ENCODE data around the gene MACF1.

Gene MACF1

DNA sequence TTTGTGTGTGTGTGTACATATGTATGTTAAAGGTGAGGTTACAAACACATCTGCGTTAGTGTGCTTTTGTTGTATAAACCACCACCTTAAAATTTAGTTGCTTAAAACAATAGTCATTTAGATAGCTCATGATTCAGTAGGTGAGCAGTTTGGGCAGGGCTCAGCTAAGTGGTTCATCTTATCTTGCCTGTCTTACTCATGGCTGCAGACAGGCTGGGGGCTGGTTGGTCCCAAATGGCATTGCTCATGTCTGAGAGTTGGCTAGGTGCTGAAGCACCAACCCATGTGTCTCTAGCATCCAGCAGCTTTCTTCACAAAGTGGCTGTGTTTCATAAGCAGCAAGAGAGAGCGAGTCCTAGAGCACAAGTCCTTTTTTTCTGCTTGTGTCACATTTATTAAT lies 91.4 kb downstream of the MACF1 start:
- DNase-seq (ENCODE audit: low read depth in 2 of 3, low spot score in 1 of 3): no peak

DNA sequence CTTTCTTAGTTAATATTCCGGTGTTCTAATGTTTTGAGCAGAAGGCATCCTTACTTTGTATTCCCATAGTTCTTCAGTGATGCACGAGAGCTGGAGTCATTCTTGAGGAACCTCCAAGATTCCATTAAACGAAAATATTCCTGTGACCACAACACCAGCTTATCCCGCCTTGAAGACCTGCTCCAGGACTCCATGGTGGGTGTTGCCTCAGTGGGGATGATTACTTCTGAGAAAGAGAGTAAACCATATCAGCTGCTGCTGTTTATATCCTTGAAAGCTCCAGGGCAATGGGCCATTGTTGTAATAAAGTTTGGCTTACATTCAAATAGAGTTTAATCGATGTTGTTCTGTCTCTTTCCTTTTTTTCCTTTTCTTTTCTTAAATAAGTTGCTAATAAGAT lies 93.1 kb downstream of the MACF1 start:
- DNase-seq (ENCODE audit: low read depth in 2 of 3, low spot score in 1 of 3): no peak

DNA sequence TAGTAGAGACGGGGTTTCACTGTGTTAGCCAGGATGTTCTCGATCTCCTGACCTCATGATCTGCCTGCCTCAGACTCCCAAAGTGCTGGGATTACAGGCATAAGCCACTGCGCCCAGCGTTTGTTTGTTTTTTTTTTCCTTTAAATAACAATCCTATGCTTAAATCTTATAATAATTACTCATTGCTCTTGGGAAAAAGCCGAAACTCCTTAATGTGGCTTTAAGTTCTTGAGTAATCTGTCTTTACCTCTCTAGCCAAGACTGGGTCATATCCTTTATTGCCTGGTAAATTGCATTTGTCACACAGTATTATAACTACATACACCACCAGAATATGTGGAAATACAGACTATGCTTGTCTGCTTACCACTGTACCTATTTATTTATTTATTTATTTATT lies 97.1 kb downstream of the MACF1 start:
- DNase-seq (ENCODE audit: low read depth in 2 of 3, low spot score in 1 of 3): no peak

DNA sequence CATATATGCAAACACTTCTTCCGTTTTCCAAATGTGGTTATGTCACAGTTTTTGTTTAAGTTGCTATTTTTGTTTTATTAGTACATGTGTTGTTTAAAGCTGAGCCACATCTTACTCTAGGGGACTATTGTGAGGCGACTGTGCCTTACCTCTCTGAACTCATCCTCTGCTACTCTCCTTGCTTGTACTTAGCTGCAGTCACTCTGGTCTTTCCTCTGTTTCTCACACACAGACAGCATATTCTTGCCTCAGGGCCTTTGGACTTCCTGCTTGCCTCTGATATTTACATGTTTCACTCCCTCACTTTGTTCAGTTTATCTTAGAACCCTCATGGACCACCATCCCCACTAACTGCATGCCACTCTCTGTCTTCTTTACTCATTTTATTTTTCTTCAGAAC lies 101.1 kb downstream of the MACF1 start:
- no peak for DNase-seq (ENCODE audit: low read depth in 2 of 3, low spot score in 1 of 3)

DNA sequence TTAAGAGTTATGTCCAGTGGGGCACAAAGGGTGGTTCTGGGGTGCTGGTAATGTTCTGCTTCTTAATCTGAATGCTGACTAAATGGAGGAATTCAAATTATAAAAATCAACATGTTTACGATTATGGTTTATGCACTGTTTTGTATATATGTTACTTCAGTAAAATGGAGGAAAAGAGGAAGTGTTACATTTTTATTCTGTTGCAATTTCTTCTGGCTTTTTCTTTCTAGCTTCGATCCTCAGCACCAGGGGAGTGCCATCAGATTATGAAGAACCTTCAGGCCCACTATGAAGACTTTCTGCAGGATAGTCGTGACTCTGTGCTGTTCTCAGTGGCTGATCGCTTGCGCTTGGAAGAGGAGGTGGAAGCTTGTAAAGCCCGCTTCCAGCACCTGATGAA lies 105.5 kb downstream of the MACF1 start:
- no peak for DNase-seq (ENCODE audit: low read depth in 2 of 3, low spot score in 1 of 3)

DNA sequence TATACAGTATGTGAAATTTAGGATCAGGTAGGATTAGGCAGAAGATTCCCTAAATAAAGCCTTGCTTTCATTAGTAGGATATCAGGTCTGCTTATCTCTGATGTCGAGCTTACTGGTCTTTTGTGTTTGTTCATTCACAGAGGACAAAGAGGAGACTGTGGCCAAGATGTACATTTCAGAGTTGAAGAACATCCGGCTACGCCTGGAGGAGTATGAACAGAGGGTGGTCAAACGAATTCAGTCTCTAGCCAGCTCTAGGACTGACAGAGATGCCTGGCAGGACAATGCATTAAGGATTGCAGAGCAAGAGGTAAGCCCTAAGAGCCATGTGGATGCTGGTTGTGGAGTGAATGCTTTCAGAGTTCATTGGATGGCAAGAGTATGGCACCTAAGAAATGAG lies 106.2 kb downstream of the MACF1 start:
- DNase-seq (ENCODE audit: low read depth in 2 of 3, low spot score in 1 of 3): no peak

DNA sequence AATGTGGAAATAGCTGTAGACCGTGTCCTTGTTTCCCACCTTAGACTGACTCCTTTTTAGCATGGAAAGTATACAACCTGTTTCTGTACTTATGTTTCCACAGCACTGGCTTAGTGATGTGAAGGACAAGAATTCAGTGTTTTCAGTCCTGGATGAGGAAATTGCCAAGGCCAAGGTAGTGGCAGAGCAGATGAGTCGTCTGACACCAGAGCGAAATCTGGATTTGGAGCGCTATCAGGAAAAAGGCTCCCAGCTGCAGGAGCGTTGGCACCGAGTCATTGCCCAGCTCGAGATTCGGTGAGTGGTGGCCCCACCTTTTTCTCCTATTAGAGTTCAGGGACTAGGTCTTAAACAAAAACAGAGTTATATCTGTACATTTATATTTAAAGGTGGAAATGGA lies 112.6 kb downstream of the MACF1 start:
- no peak for DNase-seq (ENCODE audit: low read depth in 2 of 3, low spot score in 1 of 3)

DNA sequence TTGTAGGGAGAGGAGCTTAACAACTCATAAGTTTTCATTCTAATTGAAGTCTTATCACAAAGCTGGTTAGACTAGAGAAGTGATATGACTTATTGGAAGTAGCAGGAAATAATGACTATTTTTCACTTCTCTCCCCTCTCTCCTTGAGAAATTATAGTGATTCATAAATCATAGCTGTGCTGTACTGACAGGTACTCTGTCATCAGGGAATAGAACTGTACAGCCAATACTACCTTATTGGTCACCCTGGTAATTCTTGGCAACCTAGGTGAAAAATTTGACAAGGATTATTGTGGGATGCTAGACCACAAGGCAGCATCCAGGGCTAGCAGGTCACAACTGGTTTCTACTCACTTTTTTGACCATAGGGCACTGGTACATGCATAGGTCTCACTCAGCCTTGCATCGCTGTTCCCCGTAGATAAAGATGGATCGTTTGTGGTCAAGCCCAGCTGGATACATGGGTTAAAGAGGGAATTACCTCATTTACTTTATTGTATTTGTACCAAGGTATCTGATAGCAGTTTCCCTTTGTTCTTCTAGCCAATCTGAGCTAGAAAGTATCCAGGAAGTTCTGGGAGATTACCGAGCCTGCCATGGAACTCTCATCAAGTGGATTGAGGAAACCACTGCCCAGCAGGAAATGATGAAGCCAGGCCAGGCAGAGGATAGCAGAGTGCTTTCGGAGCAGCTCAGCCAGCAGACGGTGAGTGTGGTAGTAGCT lies 113.6 kb downstream of the MACF1 start:
- no peak for DNase-seq (ENCODE audit: low read depth in 2 of 3, low spot score in 1 of 3)

DNA sequence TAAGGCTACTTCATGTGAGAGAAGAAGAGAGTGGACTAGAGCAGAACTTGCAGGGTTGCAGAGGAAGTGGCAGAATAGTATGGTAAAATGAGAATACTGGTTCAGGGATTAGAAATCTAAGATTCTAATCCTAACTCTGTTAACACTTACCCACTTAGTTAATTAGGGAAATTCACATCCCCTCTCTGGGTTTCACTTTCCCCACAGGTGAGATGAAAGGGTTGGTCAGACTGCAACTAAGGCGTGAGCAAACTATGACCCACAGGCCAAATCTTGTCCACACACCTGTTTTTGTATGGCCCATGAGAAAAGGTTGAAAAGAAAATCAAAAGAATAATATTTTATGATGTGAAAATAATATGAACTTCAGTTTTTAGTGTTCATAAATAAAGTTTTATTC lies 117.5 kb downstream of the MACF1 start:
- no peak for DNase-seq (ENCODE audit: low read depth in 2 of 3, low spot score in 1 of 3)

DNA sequence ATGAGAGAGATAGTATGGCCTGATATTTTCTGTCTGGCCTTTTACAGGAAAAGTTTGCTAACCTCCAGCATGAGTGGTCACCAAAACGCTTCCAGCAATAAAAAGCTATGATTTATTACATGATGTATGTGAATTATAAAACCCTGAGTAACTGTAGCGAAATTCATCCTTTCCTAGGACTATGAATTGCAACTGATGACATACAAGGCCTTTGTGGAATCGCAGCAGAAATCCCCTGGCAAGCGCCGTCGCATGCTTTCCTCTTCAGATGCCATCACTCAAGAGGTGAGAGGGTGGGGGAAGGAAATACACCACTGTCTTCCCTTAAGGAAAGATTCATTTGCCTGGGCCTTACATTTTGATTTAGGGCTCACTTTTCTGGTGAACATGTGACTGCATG lies 117.9 kb downstream of the MACF1 start:
- DNase-seq (ENCODE audit: low read depth in 2 of 3, low spot score in 1 of 3): no peak

DNA sequence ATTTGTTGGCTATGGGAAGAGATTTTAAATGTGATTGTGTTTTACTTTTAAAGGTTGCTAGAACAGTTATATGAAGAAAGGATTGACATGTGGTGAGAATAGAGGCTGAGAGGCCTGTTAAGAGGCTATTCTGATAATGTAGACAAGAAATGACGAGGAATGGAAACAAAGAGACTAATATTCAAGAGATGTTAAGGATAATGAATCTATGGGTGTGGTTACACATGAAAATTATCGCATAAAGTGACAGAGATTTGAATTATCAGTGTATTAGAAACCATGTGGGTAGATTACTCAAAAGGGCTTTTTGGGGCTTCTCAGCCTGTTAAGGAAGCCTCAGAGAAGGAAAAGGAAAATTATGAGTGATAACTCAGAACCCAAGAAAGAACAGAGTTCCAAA lies 120.4 kb downstream of the MACF1 start:
- DNase-seq (ENCODE audit: low read depth in 2 of 3, low spot score in 1 of 3): no peak

DNA sequence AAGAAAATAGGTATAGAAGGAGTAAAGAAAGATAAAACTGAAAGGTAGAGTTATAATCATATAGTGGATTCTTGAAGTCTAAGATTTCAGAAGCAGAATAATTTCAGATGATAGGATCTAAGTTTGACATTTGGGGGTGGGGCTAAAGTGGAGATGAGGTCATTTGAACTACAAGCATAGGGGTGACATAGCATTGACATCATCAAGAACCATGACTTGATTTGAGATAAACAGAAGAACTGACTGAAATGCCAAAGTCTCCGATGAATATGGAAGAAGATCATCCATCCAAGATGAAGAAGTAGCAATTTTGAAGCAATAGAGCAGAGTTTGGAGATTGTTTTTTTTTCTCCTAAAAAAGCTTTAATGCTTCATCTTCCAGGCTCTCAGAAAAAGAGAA lies 122.3 kb downstream of the MACF1 start:
- no peak for DNase-seq (ENCODE audit: low read depth in 2 of 3, low spot score in 1 of 3)

DNA sequence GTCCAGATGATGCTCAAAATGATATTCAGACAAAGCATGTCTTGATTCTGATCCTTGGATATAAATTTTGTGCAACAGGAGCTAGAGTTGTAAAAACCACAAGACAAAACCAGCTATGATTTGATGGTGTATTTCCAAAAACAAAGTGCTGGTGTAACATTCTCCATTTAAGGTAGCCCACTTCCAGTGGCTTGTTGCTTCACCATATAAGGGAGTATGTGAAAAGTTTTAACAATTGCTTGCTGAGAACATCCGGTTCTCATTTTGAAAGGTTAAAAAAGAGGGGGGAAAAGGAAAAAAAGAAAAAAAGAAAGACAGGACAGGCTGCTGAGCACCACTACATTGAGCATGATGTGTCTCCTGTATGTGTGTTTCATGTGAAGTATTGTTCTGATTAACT lies 123.6 kb downstream of the MACF1 start:
- no peak for DNase-seq (ENCODE audit: low read depth in 2 of 3, low spot score in 1 of 3)

DNA sequence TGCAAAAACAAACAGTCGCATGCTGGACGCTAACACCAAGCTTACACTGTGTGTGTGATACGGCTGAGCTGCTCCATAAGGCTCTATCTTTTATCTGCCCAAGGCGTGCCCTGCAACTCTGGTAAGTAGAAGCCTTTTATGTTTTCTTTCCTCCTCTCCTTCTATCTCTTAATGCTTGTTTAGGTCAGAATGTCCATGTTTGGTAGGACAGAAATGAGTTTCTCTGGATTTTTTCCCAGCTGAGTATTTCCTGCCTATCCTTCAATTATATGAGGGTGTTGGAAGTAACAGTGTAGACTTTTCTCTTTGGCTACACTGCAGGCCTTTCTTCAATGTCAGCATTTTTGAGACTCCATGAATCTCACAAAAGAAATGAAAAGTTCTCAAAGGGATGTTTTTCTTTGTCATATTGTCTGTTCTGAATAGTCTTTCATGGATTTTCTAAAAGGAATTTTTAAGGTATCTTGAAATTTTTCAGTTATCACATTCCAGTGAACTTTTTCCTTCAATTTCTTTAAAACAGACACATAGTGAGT lies 124.2 kb downstream of the MACF1 start:
- DNase-seq (ENCODE audit: low read depth in 2 of 3, low spot score in 1 of 3): no peak

DNA sequence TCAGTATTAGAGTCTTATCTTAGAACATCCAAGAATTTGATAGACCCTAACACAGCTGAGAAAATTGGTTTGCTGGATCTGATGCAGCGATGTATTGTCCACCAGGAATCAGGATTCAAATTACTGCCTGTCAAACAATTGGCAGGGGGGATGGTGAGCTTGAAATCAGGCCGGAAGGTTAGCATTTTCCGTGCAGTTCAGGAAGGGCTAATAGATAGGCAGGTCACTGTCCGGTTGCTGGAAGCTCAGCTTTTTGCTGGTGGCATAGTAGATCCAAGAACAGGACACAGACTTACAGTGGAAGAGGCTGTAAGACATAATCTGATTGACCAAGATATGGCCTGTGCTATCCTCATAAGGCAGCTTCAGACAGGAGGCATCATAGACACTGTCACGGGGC lies 127.2 kb downstream of the MACF1 start:
- DNase-seq (ENCODE audit: low read depth in 2 of 3, low spot score in 1 of 3): no peak

DNA sequence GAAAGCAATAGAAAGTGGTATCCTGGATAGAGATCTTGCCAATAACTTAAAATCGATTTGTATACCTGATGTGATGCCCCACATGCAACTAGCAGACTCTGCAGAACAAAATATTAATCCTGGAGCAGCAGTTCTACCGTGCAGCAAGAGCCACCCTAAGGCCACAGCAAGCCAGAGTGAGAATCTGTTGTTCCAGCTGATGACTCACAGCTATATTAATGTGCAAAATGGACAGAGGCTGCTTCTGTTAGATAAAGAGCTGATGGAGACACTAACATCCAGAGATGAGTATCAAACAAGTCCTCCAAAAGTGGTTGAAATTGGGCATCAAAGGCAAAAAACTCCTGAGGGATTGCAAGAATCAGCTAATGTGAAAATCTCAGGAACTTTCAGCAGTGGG lies 127.8 kb downstream of the MACF1 start:
- DNase-seq (ENCODE audit: low read depth in 2 of 3, low spot score in 1 of 3): no peak

DNA sequence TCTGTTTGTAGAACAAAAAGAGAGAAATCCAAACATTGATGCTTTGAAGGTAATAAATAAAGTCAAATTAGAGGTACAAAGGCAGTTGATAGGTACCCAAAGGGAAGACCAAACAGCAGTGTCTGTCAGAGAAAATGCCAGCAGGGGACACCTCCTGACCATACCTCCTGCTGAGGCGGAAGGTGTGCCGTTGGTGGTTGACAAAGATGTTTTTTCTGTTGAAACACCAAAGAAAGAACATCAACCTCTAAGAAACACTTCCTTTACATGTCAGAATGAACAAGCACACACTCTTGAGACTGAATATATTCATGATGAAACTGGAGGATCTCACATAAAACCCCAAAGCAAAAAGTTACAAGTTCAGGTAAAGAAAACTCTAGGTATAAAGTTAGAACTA lies 128.3 kb downstream of the MACF1 start:
- no peak for DNase-seq (ENCODE audit: low read depth in 2 of 3, low spot score in 1 of 3)

DNA sequence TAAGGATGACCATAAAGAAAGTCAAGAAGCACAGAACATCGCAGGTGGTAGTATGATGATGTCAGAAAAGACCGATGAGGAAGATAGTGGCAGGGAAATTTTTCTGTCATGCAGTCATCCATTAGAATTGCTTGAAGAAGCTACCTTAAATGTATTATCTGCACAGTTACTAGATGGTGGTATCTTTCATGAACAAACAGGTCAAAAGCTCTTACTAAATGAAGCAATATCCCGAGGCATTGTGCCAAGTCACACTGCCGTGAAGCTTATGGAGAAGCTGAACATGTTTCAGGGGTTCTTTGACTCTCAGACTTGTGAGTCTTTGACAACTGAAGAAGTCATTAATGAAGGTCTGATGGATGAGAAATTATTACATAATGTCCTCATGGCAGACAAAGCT lies 128.8 kb downstream of the MACF1 start:
- DNase-seq (ENCODE audit: low read depth in 2 of 3, low spot score in 1 of 3): no peak

DNA sequence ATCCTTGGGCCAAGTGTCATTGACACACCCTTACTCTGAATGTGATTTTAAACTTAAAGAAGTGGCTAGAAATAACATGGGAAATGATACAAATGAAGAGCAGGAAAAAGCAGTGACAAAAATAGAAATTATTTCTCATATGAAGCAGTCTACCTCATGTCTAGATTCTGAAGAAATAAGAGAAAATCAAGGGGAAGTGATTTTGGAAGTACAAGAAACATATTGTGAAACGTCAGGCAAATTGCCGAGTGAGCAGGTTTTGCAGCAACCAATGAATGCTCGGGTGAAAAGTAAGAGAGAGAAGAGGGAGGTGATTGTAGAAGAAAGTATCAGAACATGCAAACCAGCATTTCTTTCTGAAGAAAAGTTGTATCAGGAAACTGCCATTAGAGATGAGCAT lies 130.7 kb downstream of the MACF1 start:
- DNase-seq (ENCODE audit: low read depth in 2 of 3, low spot score in 1 of 3): no peak

DNA sequence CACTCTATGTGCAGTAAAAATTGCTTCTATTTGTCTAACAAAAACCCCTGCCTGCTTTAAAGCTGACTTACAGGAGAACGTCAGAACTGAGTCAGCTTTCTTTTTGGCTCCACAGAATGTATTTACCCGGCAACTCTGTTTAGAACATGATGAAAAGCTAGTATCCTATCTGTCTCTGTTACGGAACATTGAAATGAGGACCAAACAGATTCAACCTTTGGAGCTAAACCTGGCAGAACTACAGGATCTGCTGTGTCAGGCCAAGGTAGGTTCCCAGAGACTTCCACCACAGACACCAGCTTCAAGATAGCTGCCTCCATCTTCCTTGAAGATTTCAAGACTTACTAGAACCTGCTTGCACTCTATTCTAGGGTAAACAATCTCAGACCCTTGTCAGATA lies 132.6 kb downstream of the MACF1 start:
- DNase-seq (ENCODE audit: low read depth in 2 of 3, low spot score in 1 of 3): no peak

DNA sequence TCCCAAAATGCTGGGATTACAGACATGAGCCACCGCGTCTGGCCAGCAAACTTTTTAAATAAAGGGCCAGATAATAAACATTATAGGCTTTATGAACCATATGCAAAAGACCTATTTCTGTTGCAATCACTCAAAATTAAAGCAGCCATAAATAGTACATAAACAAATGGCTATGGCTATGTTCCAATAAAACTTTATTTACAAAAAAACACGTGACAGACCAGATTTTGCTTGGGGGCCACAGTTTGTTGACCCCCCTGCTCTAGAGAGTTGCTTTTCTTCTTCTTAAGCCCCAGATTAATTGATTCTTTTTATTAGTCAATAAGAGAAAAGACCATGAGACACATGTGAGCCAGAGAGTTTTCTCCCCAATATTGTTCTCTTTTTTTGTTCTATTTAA lies 138.3 kb downstream of the MACF1 start:
- no peak for DNase-seq (ENCODE audit: low read depth in 2 of 3, low spot score in 1 of 3)

DNA sequence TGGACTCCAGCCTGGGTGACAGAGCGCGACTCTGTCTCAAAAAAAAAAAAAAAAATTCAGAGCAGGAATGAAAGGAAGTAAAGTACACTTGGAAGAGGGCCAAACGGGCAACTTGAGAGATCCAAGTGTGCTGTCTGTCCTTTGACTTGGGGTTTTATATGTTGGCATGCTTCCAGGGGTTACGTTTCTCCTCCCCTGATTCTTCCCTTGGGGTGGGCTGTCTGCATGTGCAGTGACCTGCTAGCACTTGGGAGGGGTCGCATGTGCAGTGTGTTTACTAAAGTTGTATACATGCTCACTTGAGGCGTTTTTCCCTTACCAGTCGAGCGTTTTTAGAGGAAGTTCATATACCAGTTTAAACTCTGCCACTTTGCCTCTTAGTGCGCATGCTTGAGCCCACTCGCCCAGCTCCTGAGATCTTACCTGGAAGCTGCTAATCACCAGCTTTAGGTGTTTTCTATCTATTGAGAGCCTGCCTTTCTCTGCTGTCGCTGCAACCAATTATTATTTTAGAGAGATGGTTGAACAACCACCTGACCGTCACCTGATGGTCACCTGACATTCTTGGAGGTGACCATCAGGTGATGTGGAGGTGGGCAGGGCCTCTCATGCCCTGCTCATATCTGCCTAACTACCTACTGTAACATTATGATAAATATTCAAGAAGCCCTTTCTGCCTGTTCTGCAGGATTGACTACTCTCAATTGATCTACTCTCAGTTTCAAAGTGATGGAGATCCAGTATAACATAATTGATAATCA lies 140.1 kb downstream of the MACF1 start:
- DNase-seq (ENCODE audit: low read depth in 2 of 3, low spot score in 1 of 3): no peak

DNA sequence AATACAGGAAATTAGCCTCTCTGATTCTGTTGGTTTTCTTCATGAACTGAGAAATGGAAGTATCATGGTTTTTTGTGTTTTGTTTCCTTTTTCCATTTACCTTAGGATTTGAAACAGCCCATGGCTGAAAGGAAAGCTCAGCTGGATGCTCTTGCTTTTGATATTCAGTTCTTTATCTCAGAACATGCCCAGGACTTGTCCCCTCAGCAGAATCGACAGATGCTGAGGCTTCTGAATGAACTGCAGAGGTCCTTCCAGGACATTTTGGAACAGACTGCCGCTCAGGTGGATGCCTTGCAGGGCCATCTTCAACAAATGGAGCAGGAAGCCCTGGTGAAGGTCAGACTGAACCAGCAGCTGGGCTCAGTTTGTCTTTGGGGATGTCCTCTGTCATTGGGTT lies 142.4 kb downstream of the MACF1 start:
- no peak for DNase-seq (ENCODE audit: low read depth in 2 of 3, low spot score in 1 of 3)
